Measurements from ENCODE around the gene MAIP1.

GRCh38 chr2:199950396-199950795 is 5.0 kb upstream of the MAIP1 start:
- TF ChIP-seq PPARA (CRISPR knock-in tag; IDR thresholded peaks at IDR 0.05; ENCODE audit: borderline replicate concordance) (no peak), ZNF565 (CRISPR knock-in tag; conservative IDR thresholded peaks at IDR 0.05; ENCODE audit: low read depth) (no peak), ARNTL (CRISPR knock-in tag; IDR thresholded peaks at IDR 0.05; ENCODE audit: borderline replicate concordance, low read depth) (no peak), TOX (CRISPR knock-in tag; IDR thresholded peaks at IDR 0.05; ENCODE audit: borderline replicate concordance) (no peak), POU6F1 (CRISPR knock-in tag; IDR thresholded peaks at IDR 0.05; ENCODE audit: borderline replicate concordance, low read depth) (no peak), ZC3H10 (CRISPR knock-in tag; IDR thresholded peaks at IDR 0.05) (no peak), RARB (CRISPR knock-in tag; IDR thresholded peaks at IDR 0.05) (no peak), ZFP30 (CRISPR knock-in tag; IDR thresholded peaks at IDR 0.05) (no peak), ZFP3 (CRISPR knock-in tag; IDR thresholded peaks at IDR 0.05) (no peak), ZNF70 (CRISPR knock-in tag; IDR thresholded peaks at IDR 0.05) (no peak), TCF4 (CRISPR knock-in tag; IDR thresholded peaks at IDR 0.05; ENCODE audit: borderline replicate concordance) (no peak), BACH2 (CRISPR knock-in tag; IDR thresholded peaks at IDR 0.05; ENCODE audit: borderline replicate concordance) (no peak), ZNF8 (CRISPR knock-in tag; IDR thresholded peaks at IDR 0.05) (no peak), GLIS3 (CRISPR knock-in tag; IDR thresholded peaks at IDR 0.05) (no peak)
